KOPT-K1 (cell line): ENCODE results near the gene PLXNA3.
"Not testable (repeated sequence)": the region's sequence is repeated elsewhere in the genome, so short reads cannot be mapped to it uniquely, and the experiment has no call there.

ENCODE experiments used
- H3K27ac ChIP-seq: fragments of 200-600 bp; sonication (generic); 2 replicates; pipeline ENCODE4 v1.5.1; 2016; ENCODE audit warnings: antibody characterized with exemption, mild to moderate bottlenecking, low read depth, low read length; ENCODE audit not compliant: poor library complexity, severe bottlenecking
- H3K36me3 ChIP-seq: fragments of 200-600 bp; sonication (generic); 2 replicates; pipeline ENCODE4 v1.5.1; 2017; ENCODE audit warnings: antibody characterized with exemption, mild to moderate bottlenecking, low read length, moderate library complexity; ENCODE audit not compliant: insufficient read depth
- H3K9me3 ChIP-seq: fragments of 200-600 bp; sonication (generic); 2 replicates; pipeline ENCODE4 v1.5.1; 2017; ENCODE audit warnings: antibody characterized with exemption, low read length, mild to moderate bottlenecking; ENCODE audit not compliant: insufficient read depth, poor library complexity, severe bottlenecking

PLXNA3 gene

DNA sequence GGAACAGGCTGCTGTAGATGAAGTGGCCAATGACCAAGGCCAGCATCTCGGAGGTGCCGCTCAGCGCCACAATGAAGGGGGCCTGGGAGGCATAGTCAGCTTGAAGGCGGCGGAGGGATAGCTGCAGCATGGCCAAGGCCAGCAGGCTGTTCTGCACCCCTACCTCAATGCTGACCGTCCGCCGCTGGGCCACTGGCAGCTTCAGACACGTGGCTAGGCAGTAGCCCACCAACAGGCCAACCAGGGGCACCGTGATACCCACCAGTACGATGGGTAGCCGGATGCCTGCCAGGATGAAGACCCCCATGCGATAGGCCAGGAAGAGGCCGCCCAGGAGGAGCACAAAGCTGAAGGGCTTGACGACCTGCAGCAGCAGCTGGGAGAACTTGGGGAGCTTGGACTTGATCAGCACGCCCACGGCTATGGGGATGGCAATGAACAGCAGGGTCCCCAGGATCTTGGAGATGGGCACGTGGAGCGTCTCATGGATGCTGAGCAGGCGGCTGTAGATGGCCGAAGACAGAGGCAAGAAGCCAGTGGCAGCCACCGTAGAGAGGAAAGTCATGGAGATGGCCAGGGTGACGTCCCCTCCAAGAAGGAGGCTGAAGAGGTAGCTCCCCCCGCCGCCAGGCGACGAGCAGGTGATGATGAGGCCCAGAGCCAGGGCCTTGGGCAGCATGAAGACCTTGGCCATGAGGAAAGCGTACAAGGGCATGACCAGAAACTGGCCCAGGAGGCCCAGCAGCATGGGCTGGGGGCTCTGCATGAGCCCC is 29.6 kb downstream of the PLXNA3 start:
- H3K36me3 ChIP-seq, result peaks cover 23% of the 10 kb centered on the region
- no peak overlapping the region for H3K27ac ChIP-seq
- no peaks in the 10 kb centered on the region for H3K9me3 ChIP-seq

GRCh38 chrX:154488336-154489075 is 30.4 kb downstream of the PLXNA3 start:
- Histone ChIP-seq H3K36me3 (peaks cover 19% of the 10 kb centered on the region), H3K9me3 (no peaks in the 10 kb centered on the region)

GRCh38 chrX:154489182-154489581 is 31.1 kb downstream of the PLXNA3 start:
- Histone ChIP-seq H3K27ac (no peak overlapping the region), H3K9me3 (no peaks in the 10 kb centered on the region), H3K36me3 (peaks cover 14% of the 10 kb centered on the region)

More at GRCh38 chrX:154488336-154489075, 30.4 kb downstream of the PLXNA3 start:
- H3K27ac ChIP-seq, result no peak overlapping the region

GRCh38 chrX:154490021-154490413 is 31.9 kb downstream of the PLXNA3 start:
- Histone ChIP-seq H3K9me3 (no peaks in the 10 kb centered on the region), H3K27ac (peak overlapping the region; percentile 67), H3K36me3 (peaks cover 6% of the 10 kb centered on the region)

- no peaks in the 10 kb centered on the region for H3K9me3 ChIP-seq
- peak within 1 kb of the TSS; percentile 67 for H3K27ac ChIP-seq
- H3K36me3 ChIP-seq, result peaks cover under 1% of the 10 kb centered on the region; the same call in 1 of the 2 replicates
Measured at GRCh38 chrX:154490414-154491083, 32.5 kb downstream of the PLXNA3 start, which contains the start of gene SLC10A3. Gene SLC10A3, minus strand, starts transcription at chrX:154490629. Its CDS starts 1,689 bp downstream, at chrX:154488940.

GRCh38 chrX:154494715-154495114 is 36.6 kb downstream of the PLXNA3 start:
- no peaks in the 10 kb centered on the region for H3K36me3 ChIP-seq
- no peak overlapping the region for H3K27ac ChIP-seq
- no peaks in the 10 kb centered on the region for H3K9me3 ChIP-seq

DNA sequence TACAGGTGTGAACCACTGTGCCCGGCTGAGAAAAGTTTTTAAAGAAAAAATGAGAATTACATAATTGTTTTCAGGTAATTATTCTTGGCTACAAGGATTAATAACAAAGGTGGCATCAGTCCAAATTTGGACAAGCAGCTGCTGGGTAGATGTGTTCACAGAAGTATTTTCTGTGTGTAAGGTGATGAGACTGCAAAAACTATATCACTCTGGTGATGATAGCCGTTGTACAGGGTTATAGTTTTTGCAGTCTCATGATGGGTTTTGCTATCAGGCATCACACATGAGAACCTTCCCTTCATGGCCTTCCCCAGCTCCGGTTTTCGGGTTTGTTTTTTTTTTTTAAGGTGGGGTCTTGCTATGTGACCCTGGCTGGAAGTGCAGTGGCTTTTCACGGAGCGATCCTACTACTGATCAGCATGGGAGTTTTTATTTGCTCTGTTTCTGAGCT is 37.4 kb downstream of the PLXNA3 start:
- no peaks in the 10 kb centered on the region for H3K9me3 ChIP-seq
- no peak overlapping the region for H3K27ac ChIP-seq
- no peaks in the 10 kb centered on the region for H3K36me3 ChIP-seq

- H3K27ac ChIP-seq, H3K36me3 ChIP-seq, H3K9me3 ChIP-seq: not testable (repeated sequence)
Measured at GRCh38 chrX:154496591-154497137, 38.6 kb downstream of the PLXNA3 start.

- not testable (repeated sequence) for H3K9me3 ChIP-seq, H3K36me3 ChIP-seq, H3K27ac ChIP-seq
Measured at GRCh38 chrX:154501423-154501822, 43.3 kb downstream of the PLXNA3 start.

DNA sequence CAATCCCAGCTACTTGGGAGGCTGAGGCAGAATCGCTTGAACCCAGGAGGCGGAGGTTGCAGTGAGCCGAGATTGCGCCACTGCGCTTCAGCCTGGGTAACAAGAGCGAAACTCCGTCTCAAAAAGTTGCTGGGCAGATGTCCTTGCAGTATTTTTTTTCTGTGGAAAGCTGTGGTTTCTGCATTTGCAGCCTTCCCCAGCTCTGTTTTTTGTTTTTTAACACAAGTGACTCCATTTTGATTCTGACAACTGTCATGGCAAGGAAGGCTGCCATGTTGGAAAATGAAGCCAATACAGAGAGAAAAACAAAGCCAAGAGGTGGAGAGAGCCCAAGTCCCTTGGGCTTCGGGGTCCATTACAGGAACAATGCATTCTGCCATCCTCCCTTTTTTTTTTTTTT is 44.0 kb downstream of the PLXNA3 start:
- no peak overlapping the region for H3K27ac ChIP-seq
- H3K9me3 ChIP-seq, result no peaks in the 10 kb centered on the region

GRCh38 chrX:154502989-154503388 is 44.9 kb downstream of the PLXNA3 start:
- H3K36me3 ChIP-seq, result peaks cover 5% of the 10 kb centered on the region; the same call in 1 of the 2 replicates
- H3K9me3 ChIP-seq, result no peaks in the 10 kb centered on the region
- H3K27ac ChIP-seq, result no peak overlapping the region

More for the DNA sequence above, 44.0 kb downstream of the PLXNA3 start:
- peaks cover 5% of the 10 kb centered on the region; the same call in 1 of the 2 replicates for H3K36me3 ChIP-seq

DNA sequence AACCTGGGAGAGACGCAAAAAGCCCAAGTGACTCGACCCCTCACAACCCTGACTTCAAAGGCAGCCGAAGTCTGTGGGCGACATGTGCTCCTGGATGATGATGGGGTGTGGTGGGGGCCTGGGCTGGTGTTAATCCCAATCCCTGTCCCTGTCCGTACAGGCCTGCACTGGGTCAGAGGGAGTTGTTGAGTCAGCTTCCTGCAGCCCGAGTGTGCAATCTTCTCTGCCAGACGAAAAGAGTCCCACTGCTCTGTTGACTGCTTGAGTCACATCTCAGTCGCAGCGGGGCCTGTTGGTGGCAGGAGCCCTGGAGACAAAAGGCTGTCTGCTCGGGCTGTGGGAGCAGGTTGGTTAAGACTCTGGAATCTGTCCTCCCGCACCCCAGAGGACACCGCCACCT is 47.7 kb downstream of the PLXNA3 start:
- H3K27ac ChIP-seq, result no peak overlapping the region

DNA sequence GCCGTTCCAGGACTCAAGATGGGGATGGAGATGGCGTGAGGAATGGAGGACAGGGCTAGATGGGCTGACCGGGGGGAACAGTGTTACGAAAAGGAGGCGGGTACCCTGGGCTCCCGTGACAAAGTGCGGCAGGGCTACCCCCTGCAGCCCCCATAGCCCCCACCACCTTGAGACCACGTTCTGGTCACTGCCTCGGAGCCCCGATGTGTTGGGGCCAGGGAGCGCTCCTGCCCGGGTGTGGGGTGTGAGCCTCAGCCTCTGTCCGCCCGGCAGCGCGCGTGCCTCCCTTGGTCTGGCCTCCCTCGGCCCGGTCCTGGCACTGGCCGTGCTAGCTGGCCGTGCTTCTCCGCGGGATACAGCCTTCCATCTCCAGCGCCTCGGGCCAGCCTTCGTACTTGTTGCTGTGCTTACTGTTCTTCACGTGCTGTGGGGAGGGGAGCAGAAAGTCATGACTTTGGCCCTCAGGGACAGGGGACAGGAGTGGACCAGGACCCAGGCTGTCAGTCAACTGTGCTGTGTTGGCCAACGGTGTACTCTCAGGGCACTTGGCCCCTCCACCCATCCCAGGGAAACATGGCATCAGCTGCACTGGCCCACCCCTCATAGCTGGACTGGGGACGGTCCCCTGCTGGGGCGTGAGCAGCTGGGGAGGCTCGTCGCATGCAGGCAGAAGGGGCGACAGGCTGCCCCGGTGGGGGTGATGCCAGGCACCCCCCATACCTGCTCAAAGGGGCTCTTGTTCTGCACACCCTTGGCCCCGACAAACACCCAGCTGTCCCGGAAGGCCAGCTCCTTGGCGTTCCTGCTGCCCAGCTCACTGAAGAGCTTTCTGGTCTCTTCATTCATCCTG is 48.6 kb downstream of the PLXNA3 start:
- no peaks in the 10 kb centered on the region for H3K9me3 ChIP-seq
- peaks cover 5% of the 10 kb centered on the region; the same call in 1 of the 2 replicates for H3K36me3 ChIP-seq
- H3K27ac ChIP-seq, result no peak overlapping the region

More for the DNA sequence above, 47.7 kb downstream of the PLXNA3 start:
- H3K36me3 ChIP-seq, result peaks cover 5% of the 10 kb centered on the region; the same call in 1 of the 2 replicates
- no peaks in the 10 kb centered on the region for H3K9me3 ChIP-seq
